Mesendoderm (in vitro differentiated cells): ENCODE data around the gene DOCK2.
"Not testable (repeated sequence)": the region's sequence is repeated elsewhere in the genome, so short reads cannot be mapped to it uniquely, and the experiment has no call there.

Source experiments
- DNase-seq: peaks from one replicate; pipeline ENCODE4 v3.0.0; 2013
- H2AK5ac ChIP-seq: 2 replicates; pipeline ENCODE4 v1.6.1; 2013; ENCODE audit warnings: low read length, inconsistent platforms
- H2BK120ac ChIP-seq: 2 replicates; pipeline ENCODE4 v1.6.1; 2013; ENCODE audit warnings: low read depth, mild to moderate bottlenecking, low read length, moderate library complexity, mixed read lengths
- H2BK15ac ChIP-seq: replicated peaks from 2 replicates; pipeline ENCODE4 v1.6.1; 2013; ENCODE audit warnings: low read depth, mild to moderate bottlenecking, moderate library complexity
- H2BK5ac ChIP-seq: 2 replicates; pipeline ENCODE4 v1.6.1; 2013; ENCODE audit warnings: low read length, inconsistent platforms
- H3K18ac ChIP-seq: 2 replicates; pipeline ENCODE4 v1.6.1; 2013; ENCODE audit warnings: mild to moderate bottlenecking, low read length, mixed read lengths
- H3K23ac ChIP-seq: one replicate; pipeline ENCODE4 v1.6.1; 2013; ENCODE audit warnings: low read length
- H3K27ac ChIP-seq: 2 replicates; pipeline ENCODE4 v1.5.1; 2013; ENCODE audit warnings: low read depth, mild to moderate bottlenecking, inconsistent platforms, low read length, moderate library complexity
- H3K27me3 ChIP-seq: 2 replicates; pipeline ENCODE4 v1.6.1; 2013; ENCODE audit warnings: low read length, control low read depth, mild to moderate bottlenecking, inconsistent platforms; ENCODE audit not compliant: insufficient read depth, poor library complexity
- H3K36me3 ChIP-seq: 2 replicates; pipeline ENCODE4 v1.6.1; 2013; ENCODE audit warnings: low read length, inconsistent platforms; ENCODE audit not compliant: control insufficient read depth, insufficient read depth
- H3K4ac ChIP-seq: one replicate; pipeline ENCODE4 v1.6.1; 2013; ENCODE audit warnings: low read depth, mild to moderate bottlenecking, low read length, moderate library complexity
- H3K4me1 ChIP-seq: 2 replicates; pipeline ENCODE4 v1.6.1; 2013; ENCODE audit warnings: low read depth, low read length, inconsistent platforms; ENCODE audit not compliant: control insufficient read depth
- H3K4me2 ChIP-seq: 2 replicates; pipeline ENCODE4 v1.6.1; 2013; ENCODE audit warnings: low read length
- H3K4me3 ChIP-seq: 2 replicates; pipeline ENCODE4 v1.5.1; 2013; ENCODE audit warnings: mild to moderate bottlenecking, low read length
- H3K56ac ChIP-seq: one replicate; pipeline ENCODE4 v1.6.1; 2013; ENCODE audit warnings: low read length
- H3K79me1 ChIP-seq: 2 replicates; pipeline ENCODE4 v1.6.1; 2013; ENCODE audit warnings: low read length, inconsistent platforms
- H3K79me2 ChIP-seq: 2 replicates; pipeline ENCODE4 v1.6.1; 2013; ENCODE audit warnings: mild to moderate bottlenecking, low read length; ENCODE audit not compliant: control insufficient read depth, insufficient read depth
- H3K9ac ChIP-seq: 2 replicates; pipeline ENCODE4 v1.6.1; 2013; ENCODE audit warnings: low read length, inconsistent platforms
- H4K5ac ChIP-seq: one replicate; pipeline ENCODE4 v1.6.1; 2013; ENCODE audit warnings: low read length
- H4K8ac ChIP-seq: one replicate; pipeline ENCODE4 v1.6.1; 2013; ENCODE audit warnings: low read depth, mild to moderate bottlenecking, control low read depth, low read length, moderate library complexity
- WGBS: extraction: QIAGEN DNeasy Blood & Tissue Kit; methylation state at CpG from one replicate; pipeline ENCODE4 v1.1.7; 2013; ENCODE audit warnings: low lambda C conversion rate, missing lambda C conversion rate; ENCODE audit not compliant: insufficient coverage; ENCODE audit errors: extremely low coverage; 5-methylcytosine and 5-hydroxymethylcytosine counted together

Gene DOCK2

DNA sequence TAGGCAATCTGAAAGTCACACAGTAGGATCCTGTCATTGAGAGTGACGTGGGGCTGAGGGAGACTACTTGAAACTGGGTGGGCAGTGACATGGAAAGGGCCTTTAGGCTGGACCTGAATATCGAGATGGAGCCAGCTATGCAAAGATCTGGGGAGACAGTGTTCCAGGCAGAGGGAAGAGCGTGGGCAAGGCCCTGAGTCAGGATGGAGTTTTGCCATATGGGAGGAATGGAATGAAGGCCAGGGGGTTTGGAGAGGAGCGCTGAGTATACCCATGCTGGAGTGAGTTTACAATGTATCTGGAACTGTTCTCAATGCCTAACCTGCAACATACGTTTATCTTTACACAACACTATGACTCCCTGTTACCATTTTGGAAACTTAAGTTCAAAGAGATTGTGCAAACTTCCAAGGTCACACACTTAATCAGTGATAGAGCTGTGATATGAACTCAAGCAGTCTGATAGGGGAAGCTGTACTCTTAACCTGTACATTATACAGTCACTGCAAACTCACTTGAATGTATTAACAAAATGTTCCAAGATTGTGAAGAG is 309.7 kb downstream of the DOCK2 start:
- no peak for DNase-seq
- WGBS, result no CpG with 5 or more reads among the region's 5 CpGs
- H2BK5ac ChIP-seq, result no peak overlapping the region
- H3K27me3 ChIP-seq, result no peaks in the 10 kb centered on the region
- no peak overlapping the region for H3K4me2 ChIP-seq
- H2BK120ac ChIP-seq, result no peak overlapping the region
- no peaks in the 10 kb centered on the region for H3K79me1 ChIP-seq
- peaks cover 4% of the 10 kb centered on the region for H3K4me1 ChIP-seq
- H4K5ac ChIP-seq, result no peak overlapping the region
- no peak overlapping the region for H3K27ac ChIP-seq
- no peaks in the 10 kb centered on the region for H3K79me2 ChIP-seq
- H3K9ac ChIP-seq, result no peak overlapping the region
- no peak overlapping the region for H3K4ac ChIP-seq
- no peaks in the 10 kb centered on the region for H3K36me3 ChIP-seq
- no peak overlapping the region for H4K8ac ChIP-seq
- no peak overlapping the region for H3K4me3 ChIP-seq
- no peak overlapping the region for H2AK5ac ChIP-seq
- no peak overlapping the region for H3K23ac ChIP-seq
- H2BK15ac ChIP-seq, result no peak overlapping the region
- H3K18ac ChIP-seq, result no peak overlapping the region
- H3K56ac ChIP-seq, result no peak overlapping the region

DNA sequence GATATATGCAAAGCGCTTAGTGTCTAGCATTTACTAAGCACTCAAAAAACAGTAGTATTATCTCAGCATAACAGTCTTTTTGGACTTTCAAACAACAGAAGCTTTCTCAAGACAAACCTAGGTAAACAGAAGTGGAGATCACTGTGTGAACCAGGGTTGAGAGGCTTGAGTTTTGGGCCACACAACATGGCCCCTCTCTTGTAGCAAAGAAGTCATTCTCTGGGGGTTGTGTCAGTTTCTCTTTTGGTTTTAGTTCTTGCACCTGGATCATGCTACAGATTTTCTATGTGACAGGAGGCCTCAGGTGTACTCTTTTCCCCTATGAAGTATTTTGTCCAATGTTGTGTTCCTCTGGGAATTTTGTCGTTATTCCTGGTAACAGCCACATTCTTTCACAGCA is 313.3 kb downstream of the DOCK2 start:
- Histone ChIP-seq H3K79me2 (no peaks in the 10 kb centered on the region), H3K9ac (no peak overlapping the region), H3K27me3 (no peaks in the 10 kb centered on the region), H4K8ac (no peak overlapping the region), H3K18ac (no peak overlapping the region), H2BK15ac (no peak overlapping the region), H3K79me1 (no peaks in the 10 kb centered on the region), H2AK5ac (no peak overlapping the region), H3K23ac (no peak overlapping the region), H3K4ac (no peak overlapping the region), H4K5ac (no peak overlapping the region), H3K4me3 (no peak overlapping the region), H3K4me1 (peaks cover 4% of the 10 kb centered on the region), H2BK120ac (no peak overlapping the region), H3K36me3 (no peaks in the 10 kb centered on the region), H3K27ac (no peak overlapping the region), H3K4me2 (no peak overlapping the region), H3K56ac (no peak overlapping the region), H2BK5ac (no peak overlapping the region)
- no peak for DNase-seq
- WGBS, result no CpG with 5 or more reads among the region's 2 CpGs

DNA sequence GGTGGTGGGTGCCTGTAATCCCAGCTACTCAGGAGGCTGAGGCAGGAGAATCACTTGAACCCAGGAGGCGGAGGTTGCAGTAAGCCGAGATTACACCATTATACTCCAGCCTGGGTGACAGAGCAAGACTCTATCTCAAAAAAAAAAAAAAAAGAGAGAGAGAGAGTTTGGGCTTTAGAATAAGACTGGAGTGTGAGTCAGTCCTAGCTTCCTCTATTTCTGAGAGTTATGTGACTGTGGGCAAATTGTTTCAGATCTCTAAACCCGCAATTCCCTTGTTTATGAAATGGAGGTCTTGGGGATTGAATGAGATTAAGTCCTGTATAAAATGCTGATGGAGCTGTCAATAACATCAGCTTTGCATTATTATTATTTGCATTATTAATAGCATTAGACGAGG is 316.1 kb downstream of the DOCK2 start:
- not testable (repeated sequence) for H3K4me1 ChIP-seq, H4K8ac ChIP-seq, H2BK15ac ChIP-seq, H3K23ac ChIP-seq, H3K9ac ChIP-seq, H4K5ac ChIP-seq, H3K4me2 ChIP-seq, H3K4ac ChIP-seq, H3K27me3 ChIP-seq, H2BK120ac ChIP-seq, H3K4me3 ChIP-seq, H3K18ac ChIP-seq, H2AK5ac ChIP-seq, H3K79me2 ChIP-seq, H3K79me1 ChIP-seq, H3K27ac ChIP-seq, H3K56ac ChIP-seq, DNase-seq, H2BK5ac ChIP-seq, H3K36me3 ChIP-seq
- WGBS, result no CpG with 5 or more reads among the region's 4 CpGs

DNA sequence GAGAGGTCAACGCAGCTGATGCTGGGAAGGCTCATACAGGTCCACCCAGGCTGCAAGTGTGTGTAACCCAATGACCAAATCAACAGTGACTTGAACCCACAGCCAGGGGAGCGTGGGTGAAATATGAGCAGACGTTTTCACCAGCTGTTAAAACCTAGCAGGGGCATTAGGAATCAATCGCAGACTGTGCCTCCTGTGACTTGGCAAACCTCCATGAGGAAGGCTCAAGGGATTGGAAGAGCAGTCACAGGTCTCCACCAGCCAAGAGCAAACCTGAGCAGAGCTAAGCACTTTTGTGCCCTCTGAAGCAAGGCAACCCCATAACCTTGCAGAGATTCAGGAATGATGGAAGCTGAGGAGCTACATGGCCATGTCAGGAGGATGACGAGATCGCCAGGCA is 317.7 kb downstream of the DOCK2 start:
- no peak overlapping the region for H3K4me3 ChIP-seq
- no peak overlapping the region for H3K23ac ChIP-seq
- H4K8ac ChIP-seq, result no peak overlapping the region
- H3K79me1 ChIP-seq, result no peaks in the 10 kb centered on the region
- no peak overlapping the region for H2BK5ac ChIP-seq
- WGBS, result no CpG with 5 or more reads among the region's 6 CpGs
- no peak overlapping the region for H3K4ac ChIP-seq
- H2BK120ac ChIP-seq, result no peak overlapping the region
- H2BK15ac ChIP-seq, result no peak overlapping the region
- no peaks in the 10 kb centered on the region for H3K27me3 ChIP-seq
- no peak overlapping the region for H4K5ac ChIP-seq
- no peak for DNase-seq
- no peak overlapping the region for H3K18ac ChIP-seq
- no peak overlapping the region for H3K9ac ChIP-seq
- no peaks in the 10 kb centered on the region for H3K36me3 ChIP-seq
- H3K56ac ChIP-seq, result no peak overlapping the region
- H3K4me1 ChIP-seq, result no peaks in the 10 kb centered on the region
- H2AK5ac ChIP-seq, result no peak overlapping the region
- no peak overlapping the region for H3K4me2 ChIP-seq
- H3K79me2 ChIP-seq, result no peaks in the 10 kb centered on the region
- H3K27ac ChIP-seq, result no peak overlapping the region

DNA sequence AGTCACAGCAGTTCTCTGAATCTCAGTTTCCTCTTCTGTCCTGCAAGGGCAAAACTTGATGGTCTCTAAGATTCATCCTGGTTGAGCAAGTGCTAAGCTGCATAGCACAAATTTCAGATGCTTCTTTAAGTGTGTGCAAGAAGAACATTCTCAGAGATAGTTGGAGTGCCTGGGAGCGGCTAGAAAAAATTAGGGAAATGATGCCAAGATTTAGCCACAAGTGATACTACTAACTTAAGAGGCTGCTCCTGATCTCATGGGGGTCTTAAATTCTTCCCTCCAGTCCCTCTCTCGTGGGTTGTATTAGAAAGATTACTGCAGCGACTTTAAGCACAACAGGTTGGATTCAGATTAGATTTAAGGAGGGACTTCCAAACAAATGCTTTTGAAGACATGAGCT is 319.1 kb downstream of the DOCK2 start:
- H3K4me2 ChIP-seq, result no peak overlapping the region
- no peaks in the 10 kb centered on the region for H3K4me1 ChIP-seq
- no peak overlapping the region for H3K18ac ChIP-seq
- H4K8ac ChIP-seq, result no peak overlapping the region
- H3K4ac ChIP-seq, result no peak overlapping the region
- no peaks in the 10 kb centered on the region for H3K79me2 ChIP-seq
- H3K4me3 ChIP-seq, result no peak overlapping the region
- H3K79me1 ChIP-seq, result no peaks in the 10 kb centered on the region
- no peak overlapping the region for H2AK5ac ChIP-seq
- no CpG with 5 or more reads among the region's 3 CpGs for WGBS
- H4K5ac ChIP-seq, result no peak overlapping the region
- H3K27ac ChIP-seq, result no peak overlapping the region
- H3K36me3 ChIP-seq, result no peaks in the 10 kb centered on the region
- no peak overlapping the region for H2BK120ac ChIP-seq
- H2BK5ac ChIP-seq, result no peak overlapping the region
- no peaks in the 10 kb centered on the region for H3K27me3 ChIP-seq
- no peak overlapping the region for H3K23ac ChIP-seq
- no peak overlapping the region for H3K9ac ChIP-seq
- H3K56ac ChIP-seq, result no peak overlapping the region
- H2BK15ac ChIP-seq, result no peak overlapping the region
- DNase-seq, result no peak

DNA sequence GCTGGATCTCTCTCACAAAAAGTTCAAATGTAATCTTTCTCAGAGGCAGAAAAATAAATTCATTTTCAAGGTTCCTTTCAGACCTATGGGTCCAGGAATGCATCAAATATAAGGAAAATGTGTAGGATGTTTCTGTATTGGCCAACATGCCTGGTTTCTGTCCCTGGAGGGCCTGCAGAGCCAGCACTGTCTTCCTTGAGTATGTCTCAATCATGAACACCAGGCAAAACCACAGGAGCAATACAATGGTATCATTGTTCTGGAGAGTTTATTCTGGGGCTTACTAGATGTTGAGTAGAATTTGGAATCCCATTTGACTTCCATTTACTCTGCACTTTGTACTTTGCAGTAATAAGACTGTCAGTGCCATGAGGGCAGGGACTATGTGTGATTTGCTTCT is 319.7 kb downstream of the DOCK2 start:
- no peaks in the 10 kb centered on the region for H3K79me1 ChIP-seq
- no peaks in the 10 kb centered on the region for H3K4me1 ChIP-seq
- H3K23ac ChIP-seq, result no peak overlapping the region
- H2AK5ac ChIP-seq, result no peak overlapping the region
- H3K4me2 ChIP-seq, result no peak overlapping the region
- no peak for DNase-seq
- no peak overlapping the region for H3K4ac ChIP-seq
- H3K79me2 ChIP-seq, result no peaks in the 10 kb centered on the region
- H3K27ac ChIP-seq, result no peak overlapping the region
- H3K9ac ChIP-seq, result no peak overlapping the region
- no peaks in the 10 kb centered on the region for H3K27me3 ChIP-seq
- H3K56ac ChIP-seq, result no peak overlapping the region
- no peak overlapping the region for H2BK15ac ChIP-seq
- H3K4me3 ChIP-seq, result no peak overlapping the region
- no peak overlapping the region for H2BK120ac ChIP-seq
- H4K5ac ChIP-seq, result no peak overlapping the region
- no peak overlapping the region for H4K8ac ChIP-seq
- H3K18ac ChIP-seq, result no peak overlapping the region
- no peaks in the 10 kb centered on the region for H3K36me3 ChIP-seq
- H2BK5ac ChIP-seq, result no peak overlapping the region
